ENCODE results near the gene FNDC3B. TPM values are rescaled to one million over a fixed set of nuclear protein-coding genes. Genes with fewer than 3 reads are reported as not detected.

FNDC3B gene
- total and polyA plus RNA-seq, 12 donors = 9.7 to 118 (median 85.0) TPM

DNA sequence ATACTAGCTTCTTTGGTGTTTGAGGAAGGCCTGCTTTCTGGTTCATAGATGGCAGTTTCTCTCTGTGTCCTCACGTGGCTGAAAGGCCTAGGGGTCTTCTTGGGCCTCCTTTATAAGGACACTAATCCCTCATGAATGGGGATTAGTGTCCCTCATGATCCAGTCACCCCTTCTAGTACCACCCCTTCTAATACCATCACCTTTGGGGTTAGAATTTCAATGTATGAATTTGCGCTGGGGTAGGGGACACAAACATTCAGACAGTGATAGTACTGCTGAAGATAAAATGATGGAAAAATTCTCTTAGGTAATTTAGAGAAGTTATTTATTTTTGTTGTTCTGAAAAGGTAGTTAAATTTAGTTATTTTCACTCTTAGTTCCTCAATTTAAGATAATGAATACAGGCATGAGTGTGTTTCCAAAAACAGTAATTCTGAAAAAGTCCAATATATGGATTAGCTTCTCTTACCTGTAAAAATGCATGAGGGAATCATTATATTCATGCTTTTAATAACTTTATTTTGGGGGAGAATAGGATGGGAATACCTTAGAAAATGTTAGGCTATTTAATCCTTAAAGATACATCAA lies 103.6 kb downstream of the FNDC3B start:
- peak overlapping the region in 8 of 10 donors; percentile 17 to 88 (median 53) for H3K27ac ChIP-seq
- peaks cover 0 to 5% (median 0%) of the 10 kb centered on the region in 9 donors for H3K36me3 ChIP-seq
- TF ChIP-seq, protein P1, sequence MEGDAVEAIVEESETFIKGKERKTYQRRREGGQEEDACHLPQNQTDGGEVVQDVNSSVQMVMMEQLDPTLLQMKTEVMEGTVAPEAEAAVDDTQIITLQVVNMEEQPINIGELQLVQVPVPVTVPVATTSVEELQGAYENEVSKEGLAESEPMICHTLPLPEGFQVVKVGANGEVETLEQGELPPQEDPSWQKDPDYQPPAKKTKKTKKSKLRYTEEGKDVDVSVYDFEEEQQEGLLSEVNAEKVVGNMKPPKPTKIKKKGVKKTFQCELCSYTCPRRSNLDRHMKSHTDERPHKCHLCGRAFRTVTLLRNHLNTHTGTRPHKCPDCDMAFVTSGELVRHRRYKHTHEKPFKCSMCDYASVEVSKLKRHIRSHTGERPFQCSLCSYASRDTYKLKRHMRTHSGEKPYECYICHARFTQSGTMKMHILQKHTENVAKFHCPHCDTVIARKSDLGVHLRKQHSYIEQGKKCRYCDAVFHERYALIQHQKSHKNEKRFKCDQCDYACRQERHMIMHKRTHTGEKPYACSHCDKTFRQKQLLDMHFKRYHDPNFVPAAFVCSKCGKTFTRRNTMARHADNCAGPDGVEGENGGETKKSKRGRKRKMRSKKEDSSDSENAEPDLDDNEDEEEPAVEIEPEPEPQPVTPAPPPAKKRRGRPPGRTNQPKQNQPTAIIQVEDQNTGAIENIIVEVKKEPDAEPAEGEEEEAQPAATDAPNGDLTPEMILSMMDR (IDR thresholded peaks at IDR 0.05) = no peak
- H3K27me3 ChIP-seq = no peaks in the 10 kb centered on the region
- WGBS, 2 donors = 90 to 94% methylated on average over 2 of the region's 2 CpGs
- H3K4me3 ChIP-seq = no peak overlapping the region
- peaks cover 0 to 6% (median 0%) of the 10 kb centered on the region in 11 donors for H3K9me3 ChIP-seq
- intact Hi-C loops (cut with DNase I) = no loop called here
- no peak for ATAC-seq
- peaks cover 32 to 100% (median 70%) of the 10 kb centered on the region in 9 donors for H3K4me1 ChIP-seq
- DNase-seq = no peak

DNA sequence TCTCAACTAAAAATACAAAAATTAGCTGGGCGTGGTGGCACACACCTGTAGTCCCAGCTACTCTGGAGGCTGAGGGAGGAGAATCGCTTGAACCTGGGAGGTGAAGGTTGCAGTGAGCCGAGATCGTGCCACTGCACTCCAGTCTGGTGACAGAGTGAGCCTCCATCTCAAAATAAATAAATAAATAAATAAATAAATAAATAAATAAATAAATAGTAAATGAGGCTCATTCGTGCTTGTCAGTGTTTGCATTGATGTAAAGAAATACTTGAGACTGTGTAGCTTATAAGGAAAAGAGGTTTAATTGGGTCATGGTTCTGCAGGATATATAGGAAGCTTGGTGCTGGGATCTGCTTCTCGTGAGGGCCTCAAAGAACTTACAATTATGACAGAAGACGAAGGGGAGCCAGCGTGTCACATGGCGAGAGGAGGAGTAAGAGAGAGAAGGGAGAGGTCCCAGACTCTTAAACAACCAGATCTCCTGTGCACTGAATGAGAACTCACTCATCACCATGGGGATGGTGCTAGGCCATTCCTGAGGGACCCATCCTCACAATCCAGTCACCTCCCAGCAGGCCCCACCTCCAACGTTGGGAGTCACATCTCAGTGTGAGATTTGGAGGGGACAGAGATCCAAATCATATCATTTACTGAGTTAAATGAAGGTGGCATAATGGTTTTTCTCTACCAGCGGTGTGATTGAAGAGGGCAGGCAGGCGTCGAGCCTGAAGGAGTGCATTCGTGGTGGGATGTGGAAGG lies 104.5 kb downstream of the FNDC3B start:
- 92 to 93% methylated on average over 14 of the region's 14 CpGs for WGBS, 2 donors
- TF ChIP-seq, protein P1 (IDR thresholded peaks at IDR 0.05) = no peak
- peaks cover 25 to 100% (median 69%) of the 10 kb centered on the region in 9 donors for H3K4me1 ChIP-seq
- peaks cover 0 to 6% (median 0%) of the 10 kb centered on the region in 11 donors for H3K9me3 ChIP-seq
- ATAC-seq = no peak
- intact Hi-C loops (cut with DNase I) = no loop called here
- peaks cover 0 to 5% (median 0%) of the 10 kb centered on the region in 9 donors for H3K36me3 ChIP-seq
- no peaks in the 10 kb centered on the region for H3K27me3 ChIP-seq
- H3K27ac ChIP-seq = peak overlapping the region in 2 of 10 donors; percentile 38 to 64
- no peak for DNase-seq
- no peak overlapping the region for H3K4me3 ChIP-seq

DNA sequence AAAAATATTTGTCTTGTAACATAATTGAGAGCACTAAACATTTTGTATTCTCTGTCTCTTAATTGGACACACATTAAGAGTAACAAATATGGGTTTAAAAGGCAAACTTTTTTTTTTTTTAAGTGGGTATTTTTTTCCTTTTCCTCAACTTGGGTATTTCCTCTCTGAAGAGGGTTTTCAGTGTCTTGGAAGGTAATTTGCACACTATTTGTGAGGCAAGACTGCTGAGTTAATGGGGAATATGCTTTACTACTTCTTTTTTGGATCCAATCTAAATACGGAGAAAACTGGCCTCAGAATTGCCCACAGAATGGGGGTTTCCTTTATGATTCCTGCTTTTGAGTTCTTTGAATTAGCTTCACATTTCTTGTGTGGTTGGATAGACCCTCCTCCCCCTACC lies 105.2 kb downstream of the FNDC3B start:
- peaks cover 0 to 5% (median 0%) of the 10 kb centered on the region in 9 donors for H3K36me3 ChIP-seq
- no peak overlapping the region for H3K4me3 ChIP-seq
- peak overlapping the region in 2 of 10 donors; percentile 38 to 64 for H3K27ac ChIP-seq
- H3K9me3 ChIP-seq = peaks cover 0 to 6% (median 0%) of the 10 kb centered on the region in 11 donors
- intact Hi-C loops (cut with DNase I) = no loop called here
- TF ChIP-seq, protein P1 (IDR thresholded peaks at IDR 0.05) = no peak
- DNase-seq (no peak), ATAC-seq (no peak)
- H3K27me3 ChIP-seq = no peaks in the 10 kb centered on the region
- peaks cover 20 to 100% (median 67%) of the 10 kb centered on the region in 9 donors for H3K4me1 ChIP-seq
- 89 to 90% methylated on average over 1 of the region's 1 CpG for WGBS, 2 donors

DNA sequence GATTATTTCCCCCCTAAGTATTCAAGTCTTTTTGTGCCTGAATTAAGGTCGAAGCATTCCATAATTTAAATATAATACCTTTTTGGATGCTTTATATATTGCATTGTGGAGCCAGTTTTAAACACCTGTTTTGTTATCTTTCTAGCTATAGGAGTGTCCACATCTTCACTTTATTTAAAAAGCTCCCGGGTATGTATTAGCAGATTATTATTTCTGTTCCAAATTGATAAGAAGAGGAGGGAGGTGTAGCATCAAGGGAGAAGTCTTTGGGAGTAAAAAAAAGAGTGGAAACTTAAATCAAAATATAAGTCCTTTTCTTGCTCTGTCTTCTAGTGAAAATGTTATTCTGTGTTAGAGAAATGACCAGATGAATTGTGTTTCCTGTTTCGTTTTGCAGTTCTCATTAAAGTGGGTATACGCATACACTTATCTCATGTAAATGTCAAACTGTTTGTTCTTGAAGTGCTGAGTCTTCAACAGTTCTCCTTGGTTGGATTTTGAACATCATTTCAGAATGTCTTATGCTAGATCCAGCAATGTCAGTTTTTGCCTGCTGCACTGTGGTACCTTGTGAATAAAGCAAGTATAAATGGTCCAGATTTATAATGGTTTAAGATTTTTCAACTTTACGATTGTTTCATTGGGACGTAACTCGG lies 105.8 kb downstream of the FNDC3B start:
- Histone ChIP-seq H3K4me3 (no peak overlapping the region), H3K27me3 (no peaks in the 10 kb centered on the region), H3K9me3 (peaks cover 0 to 6% (median 0%) of the 10 kb centered on the region in 11 donors), H3K4me1 (peaks cover 14 to 97% (median 62%) of the 10 kb centered on the region in 9 donors), H3K27ac (peak overlapping the region in 2 of 10 donors; percentile 38 to 64), H3K36me3 (peaks cover 0 to 5% (median 0%) of the 10 kb centered on the region in 9 donors)
- DNase-seq (no peak), ATAC-seq (no peak)
- TF ChIP-seq, protein P1 (IDR thresholded peaks at IDR 0.05) = no peak
- intact Hi-C loops (cut with DNase I) = no loop called here
- WGBS, 2 donors = 65 to 68% methylated on average over 7 of the region's 7 CpGs

Data from heart right ventricle (tissue), 16 donors.